ENCODE results near the gene WNK2.
"Not testable (repeated sequence)": the region's sequence is repeated elsewhere in the genome, so short reads cannot be mapped to it uniquely, and the experiment has no call there.

Gene WNK2

GRCh38 chr9:93237540-93237939, 53.6 kb downstream of the WNK2 start:
- no peak for DNase-seq (ENCODE audit: low spot score)

GRCh38 chr9:93238953-93239925, 55.3 kb downstream of the WNK2 start:
- no peak for DNase-seq (ENCODE audit: low spot score)

GRCh38 chr9:93240891-93241334, 57.0 kb downstream of the WNK2 start:
- no peak for DNase-seq (ENCODE audit: low spot score)

GRCh38 chr9:93243112-93243511, 59.2 kb downstream of the WNK2 start:
- DNase-seq (ENCODE audit: low spot score), result no peak

GRCh38 chr9:93244101-93244500, 60.2 kb downstream of the WNK2 start:
- DNase-seq (ENCODE audit: low spot score), result no peak

GRCh38 chr9:93244510-93245436, 60.8 kb downstream of the WNK2 start:
- no peak for DNase-seq (ENCODE audit: low spot score)

GRCh38 chr9:93245437-93245970, 61.6 kb downstream of the WNK2 start:
- no peak for DNase-seq (ENCODE audit: low spot score)

GRCh38 chr9:93246111-93246510, 62.2 kb downstream of the WNK2 start:
- DNase-seq (ENCODE audit: low spot score), result no peak

- no peak for DNase-seq (ENCODE audit: low spot score)
These were observed 62.6 kb downstream of the WNK2 start for GRCh38 chr9:93246526-93246925.

GRCh38 chr9:93247099-93247865, 63.3 kb downstream of the WNK2 start:
- DNase-seq (ENCODE audit: low spot score), result no peak

GRCh38 chr9:93247892-93248291, 64.0 kb downstream of the WNK2 start:
- no peak for DNase-seq (ENCODE audit: low spot score)

GRCh38 chr9:93248386-93249040, 64.6 kb downstream of the WNK2 start:
- no peak for DNase-seq (ENCODE audit: low spot score)

- no peak for DNase-seq (ENCODE audit: low spot score)
These were observed 66.2 kb downstream of the WNK2 start for GRCh38 chr9:93250185-93250584.

- not testable (repeated sequence) for DNase-seq (ENCODE audit: low spot score)
These were observed 67.4 kb downstream of the WNK2 start for GRCh38 chr9:93251309-93251708.

- DNase-seq (ENCODE audit: low spot score), result peak; percentile 50
These were observed 68.3 kb downstream of the WNK2 start for GRCh38 chr9:93252116-93252780.

GRCh38 chr9:93252781-93253530, 69.0 kb downstream of the WNK2 start:
- no peak for DNase-seq (ENCODE audit: low spot score)

- no peak for DNase-seq (ENCODE audit: low spot score)
These were observed 69.7 kb downstream of the WNK2 start for GRCh38 chr9:93253633-93254032.

- no peak for DNase-seq (ENCODE audit: low spot score)
These were observed 70.1 kb downstream of the WNK2 start for GRCh38 chr9:93254061-93254481.

- peak; percentile 52 for DNase-seq (ENCODE audit: low spot score)
These were observed 71.0 kb downstream of the WNK2 start for GRCh38 chr9:93254806-93255493.

All from cerebellar cortex (tissue), 1 donor.